Measurements from ENCODE around the gene TMEM131.
"Not testable (repeated sequence)": the region's sequence is repeated elsewhere in the genome, so short reads cannot be mapped to it uniquely, and the experiment has no call there.

The TMEM131 gene

DNA sequence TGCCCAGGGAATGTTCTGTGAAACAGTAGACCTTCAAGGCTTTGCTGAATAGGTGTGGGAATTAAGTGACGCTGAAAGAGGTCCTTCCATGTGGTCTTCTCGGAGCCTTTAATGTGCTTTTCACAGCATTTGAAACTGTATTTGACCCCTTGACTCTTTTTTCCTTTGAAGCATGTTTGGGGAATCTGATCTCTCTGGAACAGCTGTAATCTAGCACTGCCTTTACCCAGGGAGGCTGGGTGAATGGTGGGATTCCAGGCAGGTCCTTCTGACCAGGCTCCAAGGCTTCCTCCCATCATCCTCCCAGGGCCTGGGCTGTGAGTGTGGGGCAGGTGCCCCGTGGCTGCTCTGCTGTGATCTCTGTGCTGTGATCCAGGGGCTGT is 278.1 kb downstream of the TMEM131 start:
- no peak for DNase-seq

DNA sequence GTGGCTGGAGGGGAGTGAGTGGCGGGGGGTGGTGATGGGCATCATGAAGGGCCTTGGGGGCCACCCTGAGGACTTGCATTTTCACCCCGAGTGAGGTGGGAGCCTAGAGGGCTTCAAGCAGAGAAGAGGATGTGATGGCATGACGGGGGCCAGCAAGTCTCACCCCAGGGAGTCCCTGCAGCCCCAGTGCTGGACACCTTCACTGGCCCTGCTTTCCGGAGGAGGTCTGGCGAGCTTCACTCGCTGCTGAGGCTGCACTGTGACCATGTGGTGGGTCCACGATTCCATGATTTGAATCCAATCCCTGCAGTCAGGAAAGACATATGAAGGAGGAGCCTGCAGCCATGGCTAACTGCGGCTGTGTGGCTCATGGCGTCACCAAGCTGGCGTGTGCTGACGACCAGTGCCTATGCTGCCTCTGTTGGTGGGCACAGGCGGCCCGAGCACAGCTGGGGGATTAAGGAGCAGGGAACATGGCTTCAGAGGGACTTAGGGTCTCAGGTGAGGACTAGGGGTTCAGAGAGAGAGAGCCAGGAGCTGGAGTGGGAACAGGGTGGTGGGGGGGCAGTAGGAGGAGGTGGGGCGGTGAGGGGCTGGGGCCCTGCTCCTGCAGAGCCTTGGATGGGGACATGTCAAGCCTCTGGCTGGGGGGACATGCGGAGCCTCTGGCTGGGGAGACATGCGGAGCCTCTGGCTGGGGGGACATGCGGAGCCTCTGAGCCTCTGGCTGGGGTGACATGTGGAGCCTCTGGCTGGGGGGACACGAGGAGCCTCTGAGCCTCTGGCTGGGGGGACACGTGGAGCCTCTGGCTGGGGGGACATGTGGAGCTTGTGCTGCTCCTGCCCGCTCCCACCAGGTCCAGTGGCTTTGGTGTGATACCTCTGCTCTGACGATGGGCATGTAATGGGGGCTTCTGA is 278.8 kb downstream of the TMEM131 start:
- no peak for DNase-seq

DNA sequence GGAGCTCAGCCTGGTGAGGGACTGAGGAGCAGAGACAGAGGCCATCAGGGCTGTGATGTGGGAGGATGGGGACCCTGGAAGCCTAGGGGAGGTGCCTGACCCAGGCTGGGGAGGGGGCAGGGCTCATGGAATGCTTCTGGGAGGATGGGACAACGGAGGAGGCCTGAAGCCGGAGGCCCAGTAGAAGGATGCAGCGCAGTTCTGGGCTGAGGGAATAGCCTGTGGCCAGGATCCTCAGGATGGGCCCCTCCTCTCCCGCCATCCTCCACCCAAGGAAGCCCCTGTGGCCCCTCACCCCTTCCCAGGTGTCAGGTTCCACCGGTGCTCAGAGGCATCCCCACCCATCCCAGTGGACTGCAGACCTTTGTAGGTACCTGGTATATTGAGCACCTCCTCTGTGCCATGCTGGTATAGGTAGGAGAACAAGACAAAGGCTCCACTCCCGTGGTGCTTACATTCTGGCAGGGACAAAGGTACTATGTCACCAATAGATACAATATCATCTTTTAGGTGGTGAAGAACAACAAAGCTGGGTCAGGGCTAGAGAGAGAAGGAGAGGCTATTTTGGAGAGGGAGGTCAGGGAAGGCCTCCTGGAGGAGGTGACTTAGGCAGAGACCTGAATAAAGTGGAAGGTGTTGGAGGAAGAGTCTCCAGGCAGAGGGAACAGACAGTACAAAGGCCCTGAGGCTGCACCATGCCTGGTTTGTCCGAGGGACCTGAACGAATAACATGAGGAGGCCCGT is 279.6 kb downstream of the TMEM131 start:
- no peak for DNase-seq

DNA sequence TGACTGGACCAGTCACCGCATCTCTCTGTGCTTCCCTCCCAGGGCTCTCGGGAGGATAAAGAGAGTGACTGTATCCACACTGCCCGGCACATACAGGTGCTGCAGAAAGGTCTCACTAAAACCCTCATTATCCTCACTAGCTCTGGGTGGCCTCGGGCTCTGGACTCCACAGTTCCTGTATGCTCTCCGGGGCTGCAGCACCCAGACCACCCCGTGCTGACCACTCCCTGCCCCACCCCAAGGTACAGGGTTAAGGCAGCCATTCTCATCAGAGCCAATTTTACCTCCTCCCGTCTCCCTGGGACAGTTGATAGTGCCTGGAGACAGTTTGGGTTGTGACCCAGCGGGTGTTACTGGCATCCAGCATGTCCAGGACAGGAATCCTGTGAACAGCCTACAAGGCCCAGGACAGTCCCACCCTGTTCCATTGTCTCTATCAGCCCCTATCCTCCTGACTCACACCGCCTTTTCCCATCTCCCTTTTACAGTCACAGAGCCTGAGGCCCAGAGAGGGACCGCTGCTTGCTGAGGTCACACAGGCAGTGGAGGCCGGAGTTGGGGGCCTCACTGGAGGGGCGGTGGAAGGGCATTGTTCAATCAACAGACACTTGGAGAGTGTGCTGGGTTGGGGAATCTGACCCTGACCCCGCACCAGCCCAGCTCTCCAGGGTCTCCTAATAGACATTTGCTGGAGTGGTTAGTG is 280.6 kb downstream of the TMEM131 start:
- no peak for DNase-seq

DNA sequence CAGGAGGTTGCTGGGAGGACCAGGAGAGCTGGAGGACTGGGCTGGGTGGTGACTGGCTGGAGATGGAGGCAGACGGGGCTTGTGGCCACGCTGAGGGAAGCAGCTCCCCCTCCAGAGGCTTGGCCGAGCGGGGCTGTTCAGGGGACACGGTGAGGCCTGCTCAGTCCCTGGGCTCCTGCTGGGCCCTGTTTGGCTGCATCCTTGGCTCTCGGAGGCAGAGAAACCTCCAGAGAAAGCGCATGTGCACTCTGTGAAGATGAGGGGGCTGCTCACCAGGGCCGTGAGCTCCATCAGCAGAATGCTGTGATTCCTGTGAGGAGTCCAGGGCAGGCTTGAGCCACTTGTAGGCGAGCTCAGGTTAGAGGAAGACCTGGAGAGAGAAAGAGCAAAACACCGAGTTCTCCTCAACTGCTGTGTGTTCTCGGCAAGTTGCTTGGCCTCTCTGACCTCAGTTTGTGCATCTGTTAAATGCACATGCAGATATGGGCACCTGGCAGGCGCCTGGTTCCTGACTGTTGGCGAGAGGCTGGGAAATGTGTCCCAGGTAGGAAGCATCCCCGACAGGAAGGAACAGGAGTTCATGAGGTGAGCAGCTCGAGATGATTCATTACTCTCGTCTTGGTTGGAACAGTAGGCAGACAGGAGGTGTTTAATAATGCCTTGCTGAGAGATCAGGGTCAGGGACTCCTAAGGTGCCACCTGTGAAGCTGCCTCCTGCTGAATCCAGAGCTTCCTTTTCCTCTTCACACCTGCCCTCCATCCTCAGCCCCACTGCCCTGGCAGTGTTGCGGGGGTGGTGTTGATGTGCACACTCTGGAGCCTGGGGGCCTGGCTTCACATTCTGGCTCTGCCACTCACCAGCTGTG is 281.4 kb downstream of the TMEM131 start:
- no peak for DNase-seq

DNA sequence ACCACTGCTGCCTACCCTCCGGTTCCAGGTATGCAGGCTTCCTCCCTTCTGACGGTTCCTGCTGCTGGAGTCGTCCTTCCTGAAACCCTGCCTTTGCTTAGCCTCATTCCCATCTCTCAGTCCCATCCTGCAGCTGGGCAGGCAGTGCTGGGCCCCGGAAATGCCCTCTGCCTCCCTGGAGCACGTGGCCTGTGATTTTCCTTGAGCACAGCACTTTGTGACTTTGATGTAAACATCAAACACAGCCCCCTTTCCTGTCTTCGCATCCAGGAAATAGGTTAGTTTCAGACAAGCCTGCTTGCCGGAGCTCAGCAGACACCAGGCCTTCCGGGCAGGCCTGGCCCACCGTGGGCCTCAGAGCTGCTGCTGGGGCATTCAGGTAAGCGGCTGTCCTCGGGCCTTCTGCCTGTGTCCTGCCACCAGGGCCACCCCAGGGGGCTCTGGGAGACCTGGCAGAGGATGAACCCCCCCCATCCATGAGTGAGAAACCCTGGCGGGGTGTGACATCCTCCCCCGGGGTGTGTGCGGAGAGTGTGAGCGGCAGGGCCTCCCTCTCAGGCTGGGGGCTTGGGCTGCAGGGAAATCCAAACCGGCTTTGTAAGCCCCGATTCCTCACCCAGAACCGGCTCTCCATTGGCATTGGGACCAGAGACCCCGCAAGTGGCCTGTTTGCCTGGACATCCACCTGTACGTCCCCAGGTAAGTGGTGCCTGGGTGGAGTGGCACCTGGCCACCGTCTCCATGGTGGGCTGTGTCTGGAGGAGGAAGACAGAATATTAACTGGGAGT is 282.3 kb downstream of the TMEM131 start, which contains the start of gene ZAP70:
Gene ZAP70 (plus strand): TSS at position 281 of the 788 bp plus-strand sequence. CDS start 10,461 bp downstream, outside the sequence.
- no peak for DNase-seq

DNA sequence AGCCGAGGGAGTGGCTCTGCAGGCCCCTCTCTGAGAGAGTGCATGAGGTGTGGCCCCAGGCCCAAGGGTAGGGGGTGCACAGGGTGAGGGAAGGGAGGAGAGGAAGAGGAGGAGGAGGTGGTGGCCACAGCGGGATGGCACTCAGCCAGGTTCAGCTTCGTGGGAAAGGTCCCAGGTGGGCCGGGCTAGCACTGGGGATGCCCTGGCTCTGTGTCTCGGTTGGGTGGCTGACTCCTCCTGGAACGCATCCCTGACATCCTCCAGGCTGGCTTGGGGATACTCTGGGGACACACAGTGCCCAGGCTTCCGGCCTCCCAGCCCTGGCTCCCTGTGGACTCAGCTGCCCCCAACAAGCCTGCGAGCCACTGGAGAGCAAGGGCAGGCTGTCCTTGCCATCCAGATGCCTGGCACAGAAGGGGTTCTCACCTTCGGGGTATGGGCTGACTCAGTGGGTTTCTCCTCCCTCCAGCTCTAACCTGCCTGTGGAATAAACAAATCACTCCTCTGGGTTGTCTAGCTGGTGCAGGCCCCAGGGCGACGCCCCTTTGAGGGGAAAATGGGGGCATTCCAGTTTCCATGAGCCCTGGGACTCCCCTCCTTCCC is 283.0 kb downstream of the TMEM131 start:
- DNase-seq, result no peak

DNA sequence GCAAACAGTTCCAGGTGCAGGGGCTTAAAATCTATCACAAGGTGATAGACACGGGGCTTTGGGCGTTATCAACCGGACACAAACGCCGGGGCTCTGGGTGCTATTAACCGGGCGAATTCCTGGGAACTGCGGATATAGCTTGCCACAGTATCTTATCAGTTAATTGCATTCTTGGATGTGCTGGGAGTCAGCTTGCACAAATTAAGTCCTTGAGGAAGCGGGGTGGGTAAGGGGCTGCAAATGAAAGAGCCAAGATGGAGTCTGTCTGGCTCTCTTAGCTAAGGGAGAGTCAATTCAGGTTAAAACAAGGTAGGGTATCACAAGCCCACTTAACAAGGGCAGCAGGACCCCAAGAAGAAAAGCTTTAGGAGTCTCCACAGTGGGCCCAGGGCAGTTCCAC is 283.6 kb downstream of the TMEM131 start:
- DNase-seq, result not testable (repeated sequence)

DNA sequence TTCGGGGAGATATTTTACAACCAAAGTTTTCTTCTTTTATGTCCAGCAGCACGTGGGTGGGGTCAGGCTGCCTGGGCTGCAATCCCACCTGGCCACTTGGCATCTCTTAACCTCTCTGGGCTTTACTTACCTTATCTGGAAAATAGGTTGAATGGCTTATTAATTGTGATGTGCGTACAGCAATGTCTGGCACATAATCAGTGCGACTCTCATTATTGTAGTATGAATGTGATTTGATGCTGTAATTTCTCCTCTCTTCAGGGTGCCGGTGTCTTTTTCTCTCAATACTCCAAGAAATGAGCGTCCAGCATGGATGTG is 284.4 kb downstream of the TMEM131 start:
- no peak for DNase-seq

DNA sequence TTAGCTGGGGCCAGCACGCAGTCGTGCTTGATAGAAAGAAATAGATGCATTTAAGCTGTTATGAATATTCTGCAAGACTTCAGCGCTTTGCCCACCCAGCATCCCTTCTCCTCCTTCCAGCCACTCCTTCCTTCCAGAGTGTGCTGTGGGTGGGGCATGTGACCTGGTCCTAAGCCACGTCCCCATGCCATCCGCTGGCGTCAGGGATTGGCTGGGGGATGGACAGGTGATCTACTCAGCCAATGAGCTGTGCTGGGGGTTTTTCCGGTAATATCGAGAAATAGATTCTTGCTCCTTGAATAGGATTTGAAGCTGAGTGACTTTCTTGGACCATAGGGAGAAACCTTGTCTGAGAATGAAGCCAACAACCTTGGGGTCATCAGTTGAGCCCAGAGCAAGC is 287.1 kb downstream of the TMEM131 start:
- DNase-seq, result no peak

DNA sequence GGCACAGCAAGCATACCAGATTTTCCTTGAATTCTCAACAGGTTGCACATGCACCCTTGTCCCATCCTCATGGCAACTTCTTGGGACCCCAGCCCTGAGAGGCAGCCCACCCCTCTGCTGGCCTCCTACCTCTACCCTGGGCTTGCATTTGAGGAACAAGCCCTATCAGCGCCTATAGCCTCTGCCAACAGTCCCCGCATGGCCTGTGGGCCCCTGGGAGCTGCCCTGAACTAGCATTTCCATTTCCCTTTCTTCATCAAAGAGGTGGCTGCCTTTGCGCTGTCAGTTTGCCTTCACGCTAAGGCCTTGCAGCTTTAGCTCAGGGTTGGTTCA is 287.7 kb downstream of the TMEM131 start:
- DNase-seq, result no peak

DNA sequence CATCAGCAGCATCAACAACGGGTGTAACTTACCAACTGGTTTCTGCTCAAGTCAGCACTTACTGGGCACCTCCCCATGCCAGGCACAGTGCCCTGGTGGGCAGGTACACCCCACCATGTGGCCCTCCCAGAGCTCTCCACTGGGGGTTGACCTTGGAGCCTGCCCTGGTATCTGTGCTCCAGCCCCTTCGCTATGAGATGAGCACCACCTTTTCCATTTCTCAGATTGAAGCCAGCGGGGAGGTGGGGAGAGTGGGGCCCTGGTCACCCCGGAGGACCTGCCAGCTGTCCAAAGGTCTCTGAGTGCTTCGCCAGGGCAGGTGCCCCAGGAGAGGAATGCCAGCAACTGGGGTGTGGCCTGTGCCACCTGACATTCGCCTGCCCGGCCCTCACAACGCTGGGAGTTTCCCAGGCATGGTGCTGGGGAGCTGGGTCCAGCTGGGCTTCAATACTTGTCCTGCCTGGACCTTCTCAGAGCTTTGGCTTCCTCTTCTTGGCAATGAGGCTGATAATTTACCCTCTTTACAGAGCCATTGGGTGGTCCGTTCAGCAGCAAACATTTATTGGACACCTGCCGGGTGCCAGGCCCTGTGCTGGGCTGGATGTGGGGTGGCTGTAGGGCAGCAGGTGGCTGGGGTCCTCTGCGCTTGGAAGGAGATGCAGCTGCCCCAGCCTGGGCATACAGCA is 288.2 kb downstream of the TMEM131 start:
- no peak for DNase-seq

DNA sequence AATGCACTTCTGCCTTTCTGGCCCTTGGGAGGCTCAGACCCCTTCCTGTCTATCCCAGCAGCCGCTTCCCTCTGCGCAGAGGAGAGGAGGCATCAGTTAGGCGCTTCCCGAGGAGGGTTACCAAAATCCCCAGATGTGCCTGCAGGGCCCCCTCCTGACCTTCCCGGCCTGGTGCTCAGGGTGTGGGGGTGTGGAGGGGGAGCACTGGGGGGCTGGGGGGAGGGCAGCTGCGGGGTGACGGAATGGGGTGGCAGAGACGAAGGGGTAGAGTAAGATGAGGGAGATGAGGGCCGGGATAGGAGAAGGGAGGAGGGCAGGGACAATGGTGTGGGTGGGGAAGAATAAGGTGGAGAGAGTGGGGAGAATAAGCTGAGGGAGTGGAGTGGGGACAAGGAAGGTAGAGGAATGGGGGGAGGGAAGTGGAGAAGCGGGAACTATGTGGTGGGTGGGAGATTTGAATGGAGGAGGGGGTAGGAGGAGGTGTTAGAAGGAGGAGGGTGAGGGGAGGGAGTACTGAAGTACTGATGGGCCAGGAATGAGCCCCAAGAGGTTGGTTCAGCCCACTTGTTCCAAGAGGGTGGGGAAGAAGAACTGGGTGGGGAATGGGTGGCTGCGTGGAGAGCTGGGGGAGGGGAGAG is 288.9 kb downstream of the TMEM131 start:
- DNase-seq, result no peak
